Keratinocyte (primary cell): ENCODE results near the gene TTF1.

ENCODE experiments used
- CTCF ChIP-seq, 3 experiments: IDR thresholded peaks in 1 of 3; conservative IDR thresholded peaks in 1 of 3; optimal IDR thresholded peaks in 1 of 3; 2 replicates in 2 of 3; 3 replicates in 1 of 3; pipeline versions ENCODE3 to v1.5.1; 2011; ENCODE audit warnings: low read length in 3 of 3, mild to moderate bottlenecking in 3 of 3, moderate library complexity in 2 of 3, control low read depth in 1 of 3, inconsistent platforms in 1 of 3; ENCODE audit not compliant: insufficient read depth in 2 of 3; ENCODE audit errors: extremely low read depth in 1 of 3
- EZH2 ChIP-seq: IDR thresholded peaks from one replicate; pipeline ENCODE4 v1.6.1; 2012; ENCODE audit warnings: inconsistent platforms, mild to moderate bottlenecking, low read length, moderate library complexity

GRCh38 chr9:132381966-132382541, 24.6 kb downstream of the TTF1 start:
- TF ChIP-seq CTCF (optimal IDR thresholded peaks at IDR 0.05 in 1 of 3, IDR thresholded peaks at IDR 0.05 in 1 of 3, conservative IDR thresholded peaks at IDR 0.05 in 1 of 3; ENCODE audit: extremely low read depth in 1 of 3, insufficient read depth in 2 of 3, low read length in 3 of 3): no peak
- TF ChIP-seq EZH2: no peak
